Activated T-helper 1 cell treated with anti-CD3 and anti-CD28 coated beads, Interleukin-12 subunit alpha, Interleukin-12 subunit beta, Interleukin-2, Interleukin-4 antibody, amounts not matched to agents 30 ng/mL and 10 ng/mL and 1 ng/mL, durations not matched to agents 14 hours and 24 hours and 36 hours (primary cell): ENCODE measurements around the gene MAGEA9B. TPM values are rescaled to one million over a fixed set of nuclear protein-coding genes. Genes with fewer than 3 reads are reported as not detected.
"Not testable (repeated sequence)": the region's sequence is repeated elsewhere in the genome, so short reads cannot be mapped to it uniquely, and the experiment has no call there.

Source experiments
- DNase-seq: peaks from one replicate; pipeline ENCODE4 v3.0.0; 2021; ENCODE audit warnings: low spot score
- H3K27ac Mint-ChIP-seq: one replicate; pipeline ENCODE4 v1.8.0; 2021; ENCODE audit warnings: mild to moderate bottlenecking, mixed read lengths
- H3K27me3 Mint-ChIP-seq: one replicate; pipeline ENCODE4 v1.8.0; 2022; ENCODE audit warnings: mild to moderate bottlenecking, moderate library complexity, mixed read lengths; ENCODE audit not compliant: insufficient read depth
- H3K36me3 Mint-ChIP-seq: one replicate; pipeline ENCODE4 v1.8.0; 2021; ENCODE audit warnings: low read depth, mixed read lengths
- H3K4me1 Mint-ChIP-seq: one replicate; pipeline ENCODE4 v1.8.0; 2021; ENCODE audit warnings: low read depth, mixed read lengths
- H3K4me3 Mint-ChIP-seq: one replicate; pipeline ENCODE4 v1.8.0; 2021; ENCODE audit warnings: mild to moderate bottlenecking, moderate library complexity, mixed read lengths
- H3K9me3 Mint-ChIP-seq: one replicate; pipeline ENCODE4 v1.8.0; 2021; ENCODE audit warnings: mixed read lengths
- intact Hi-C: fragments of 100-400 bp; cut with micrococcal nuclease; formaldehyde crosslinking; loops from one replicate; pipeline ENCODE4 v1.15.1; 2024
- total RNA-seq: library from RNA; stranded (reverse); gene quantifications from 2 replicates; pipeline ENCODE4 v1.2.3, GENCODE V29; 2022

Gene MAGEA9B
- total RNA-seq, 1 donor from 2014 or later: not detected

DNA sequence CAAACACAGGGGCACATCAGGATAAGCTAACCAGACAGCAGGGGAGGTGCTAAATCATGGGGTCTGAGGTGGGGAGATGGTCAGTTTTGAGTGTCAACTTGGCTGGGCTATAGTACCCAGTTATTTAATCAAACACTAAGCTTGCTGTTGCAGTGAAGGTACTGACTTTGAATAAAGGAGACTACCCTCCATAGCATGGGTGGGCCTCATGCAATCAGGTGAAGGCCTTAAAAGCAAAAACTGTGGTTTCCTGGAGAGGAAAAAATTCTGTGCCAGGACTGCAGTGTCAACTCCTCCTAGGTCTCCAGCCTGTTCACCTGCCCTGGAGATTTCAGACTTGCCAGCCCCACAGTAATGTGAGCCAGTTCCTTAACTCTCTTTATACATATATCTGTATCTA, 20.4 kb upstream of the MAGEA9B start:
- no peaks in the 10 kb centered on the region for H3K9me3 Mint-ChIP-seq
- no peaks in the 10 kb centered on the region for H3K4me1 Mint-ChIP-seq
- no peaks in the 10 kb centered on the region for H3K27me3 Mint-ChIP-seq
- no peak overlapping the region for H3K27ac Mint-ChIP-seq
- no peak overlapping the region for H3K4me3 Mint-ChIP-seq
- peaks cover 12% of the 10 kb centered on the region for H3K36me3 Mint-ChIP-seq
- intact Hi-C loops: no loop called here
- DNase-seq: no peak

GRCh38 chrX:149605248-149605885, 18.1 kb upstream of the MAGEA9B start:
- not testable (repeated sequence) for H3K27me3 Mint-ChIP-seq, H3K9me3 Mint-ChIP-seq
- H3K36me3 Mint-ChIP-seq: peaks cover 12% of the 10 kb centered on the region

GRCh38 chrX:149598603-149599002, 11.3 kb upstream of the MAGEA9B start:
- H3K27me3 Mint-ChIP-seq, H3K36me3 Mint-ChIP-seq, H3K4me3 Mint-ChIP-seq, DNase-seq, H3K27ac Mint-ChIP-seq, H3K4me1 Mint-ChIP-seq, intact Hi-C loops, H3K9me3 Mint-ChIP-seq: not testable (repeated sequence)

More at GRCh38 chrX:149605248-149605885, 18.1 kb upstream of the MAGEA9B start:
- H3K4me1 Mint-ChIP-seq, intact Hi-C loops, H3K4me3 Mint-ChIP-seq, DNase-seq, H3K27ac Mint-ChIP-seq: not testable (repeated sequence)

DNA sequence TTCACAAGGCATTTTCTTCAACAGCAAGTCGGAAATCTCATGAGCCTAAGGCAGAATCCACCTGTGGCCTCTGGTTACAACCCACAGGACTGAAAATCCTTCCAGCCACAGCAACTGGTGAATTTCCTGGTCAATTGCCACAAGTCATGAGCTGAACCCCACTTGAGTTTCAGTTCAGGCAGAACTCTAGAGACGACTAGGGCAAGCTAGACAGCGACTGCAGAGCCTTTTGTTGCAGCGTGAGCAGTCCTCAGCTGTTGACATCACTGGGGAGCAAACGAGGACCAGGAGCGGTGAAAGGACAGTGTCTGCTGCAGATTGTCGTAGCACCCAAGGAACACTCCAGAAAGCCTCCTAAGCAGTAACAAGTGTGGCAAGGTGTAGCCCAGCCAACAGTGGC, 8.7 kb upstream of the MAGEA9B start:
- DNase-seq, H3K27me3 Mint-ChIP-seq, intact Hi-C loops, H3K9me3 Mint-ChIP-seq, H3K27ac Mint-ChIP-seq, H3K4me3 Mint-ChIP-seq, H3K4me1 Mint-ChIP-seq, H3K36me3 Mint-ChIP-seq: not testable (repeated sequence)

GRCh38 chrX:149595214-149595613, 8.0 kb upstream of the MAGEA9B start, which contains the start of gene HSFX2:
Gene HSFX2, minus strand, starts transcription at chrX:149595314. Its CDS starts 614 bp downstream, at chrX:149594700.
- DNase-seq, H3K27me3 Mint-ChIP-seq, H3K27ac Mint-ChIP-seq, H3K36me3 Mint-ChIP-seq, H3K4me3 Mint-ChIP-seq, H3K4me1 Mint-ChIP-seq, intact Hi-C loops, H3K9me3 Mint-ChIP-seq: not testable (repeated sequence)

DNA sequence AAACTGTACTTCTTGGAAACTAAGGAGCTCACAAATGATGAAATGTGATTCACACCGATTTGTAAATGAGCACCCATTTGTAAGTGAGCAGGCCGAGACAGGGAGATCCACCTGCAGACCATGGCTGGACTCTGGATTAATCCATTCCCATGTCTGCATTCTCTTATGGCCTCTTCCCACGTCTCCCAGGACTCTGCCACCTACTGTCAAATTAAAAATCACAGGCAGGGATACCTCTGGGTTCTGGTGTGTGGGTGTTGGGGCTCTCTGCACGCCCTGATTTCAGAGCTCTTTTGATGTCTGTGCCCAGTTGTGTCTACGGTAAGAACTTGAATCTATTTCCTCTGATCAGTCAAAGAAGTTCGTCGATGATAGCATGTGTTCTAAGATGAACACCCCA, 3.7 kb upstream of the MAGEA9B start:
- H3K9me3 Mint-ChIP-seq, H3K27me3 Mint-ChIP-seq, H3K4me1 Mint-ChIP-seq, intact Hi-C loops, H3K27ac Mint-ChIP-seq, H3K36me3 Mint-ChIP-seq, H3K4me3 Mint-ChIP-seq, DNase-seq: not testable (repeated sequence)

DNA sequence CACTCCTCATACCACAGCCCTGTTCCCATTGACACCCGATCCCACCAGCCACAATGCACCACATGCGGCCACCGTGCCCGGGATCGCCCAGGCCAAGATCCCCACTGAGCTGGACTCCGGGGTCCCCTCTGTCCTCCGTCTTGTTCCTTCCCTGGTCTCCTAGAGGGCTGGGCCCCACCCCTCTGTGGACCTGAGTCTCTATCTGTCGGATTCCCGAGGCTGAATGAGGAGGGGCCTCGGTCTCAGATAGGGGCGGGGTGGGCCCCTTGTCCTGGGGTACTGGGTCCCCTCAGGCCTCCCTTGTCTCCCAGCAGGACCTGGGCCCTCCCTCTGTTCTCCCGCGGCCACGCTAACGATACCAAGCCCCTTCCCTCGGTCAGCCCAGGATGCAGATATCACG, 1.6 kb downstream of the MAGEA9B start:
- H3K27me3 Mint-ChIP-seq, H3K4me3 Mint-ChIP-seq, DNase-seq, intact Hi-C loops, H3K36me3 Mint-ChIP-seq, H3K4me1 Mint-ChIP-seq, H3K27ac Mint-ChIP-seq, H3K9me3 Mint-ChIP-seq: not testable (repeated sequence)

GRCh38 chrX:149573456-149573855, 13.8 kb downstream of the MAGEA9B start:
- H3K4me1 Mint-ChIP-seq: peaks cover 23% of the 10 kb centered on the region
- H3K4me3 Mint-ChIP-seq, H3K9me3 Mint-ChIP-seq, H3K27me3 Mint-ChIP-seq, DNase-seq, H3K36me3 Mint-ChIP-seq, H3K27ac Mint-ChIP-seq: not testable (repeated sequence)
- intact Hi-C loops: loop anchor here (10.0 kb wide), 1 partner anchor 69 kb away; the partner anchor contains the start of gene IDS

- intact Hi-C loops: loop anchor here (10.0 kb wide), 1 partner anchor 68 kb away; the partner anchor contains the start of gene IDS
- H3K4me1 Mint-ChIP-seq: peaks cover 23% of the 10 kb centered on the region
- H3K36me3 Mint-ChIP-seq: no peaks in the 10 kb centered on the region
- no peaks in the 10 kb centered on the region for H3K9me3 Mint-ChIP-seq
- no peak for DNase-seq
- no peak overlapping the region for H3K4me3 Mint-ChIP-seq
- peak overlapping the region; percentile 91 for H3K27ac Mint-ChIP-seq
- peaks cover 2% of the 10 kb centered on the region for H3K27me3 Mint-ChIP-seq
Measured at GRCh38 chrX:149572743-149573142, 14.5 kb downstream of the MAGEA9B start.

DNA sequence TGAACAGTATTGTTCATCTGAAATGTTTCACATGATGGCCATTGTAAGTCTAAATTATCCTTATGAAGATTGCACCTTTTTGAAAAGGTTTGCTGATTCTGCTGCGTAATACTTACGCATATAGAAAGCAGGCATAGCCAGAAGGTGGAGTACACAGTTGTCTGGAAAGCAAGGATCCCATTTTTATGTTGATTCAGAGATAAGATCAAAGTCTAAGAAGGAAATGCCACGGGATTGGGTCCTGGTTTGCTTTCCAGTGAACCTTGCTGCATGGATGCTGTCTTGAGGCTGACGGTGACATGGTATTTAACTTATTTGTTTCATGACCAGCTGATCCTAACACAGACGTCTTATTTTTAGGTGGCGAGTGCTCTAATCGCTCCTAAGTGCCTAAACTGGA, 15.5 kb downstream of the MAGEA9B start:
- no peak for DNase-seq
- Mint-ChIP-seq H3K9me3 (no peaks in the 10 kb centered on the region), H3K27ac (no peak overlapping the region), H3K27me3 (peaks cover 2% of the 10 kb centered on the region), H3K36me3 (no peaks in the 10 kb centered on the region), H3K4me1 (peaks cover 23% of the 10 kb centered on the region), H3K4me3 (no peak overlapping the region)
- intact Hi-C loops: loop anchor here (10.0 kb wide), 1 partner anchor 67 kb away; the partner anchor contains the start of gene IDS

DNA sequence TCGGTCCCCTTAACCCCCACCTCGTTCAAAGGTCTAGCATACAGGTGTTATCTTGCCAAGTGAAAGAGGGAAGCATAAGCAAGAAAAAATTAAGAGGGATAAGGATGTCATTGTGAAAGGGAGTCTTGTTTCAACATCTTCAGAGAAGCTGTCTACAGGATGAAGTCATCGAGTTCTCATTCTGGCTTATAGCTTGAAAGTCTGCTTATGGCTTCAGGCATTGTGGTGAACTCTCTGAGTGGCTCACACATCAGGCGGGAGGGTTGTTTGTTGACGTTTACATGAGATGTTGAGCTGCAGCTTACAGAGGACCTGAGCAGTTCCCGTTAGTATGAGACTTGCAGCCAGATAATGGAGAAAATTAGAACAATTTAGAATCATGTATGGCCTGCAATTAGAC, 16.6 kb downstream of the MAGEA9B start:
- no peaks in the 10 kb centered on the region for H3K9me3 Mint-ChIP-seq
- no peak overlapping the region for H3K4me3 Mint-ChIP-seq
- intact Hi-C loops: loop anchor here (10.0 kb wide), 1 partner anchor 66 kb away; the partner anchor contains the start of gene IDS
- peaks cover 23% of the 10 kb centered on the region for H3K4me1 Mint-ChIP-seq
- H3K27ac Mint-ChIP-seq: no peak overlapping the region
- no peak for DNase-seq
- H3K27me3 Mint-ChIP-seq: peaks cover 2% of the 10 kb centered on the region
- H3K36me3 Mint-ChIP-seq: no peaks in the 10 kb centered on the region

GRCh38 chrX:149569770-149570169, 17.5 kb downstream of the MAGEA9B start:
- DNase-seq: no peak
- Mint-ChIP-seq H3K4me3 (no peak overlapping the region), H3K27me3 (peaks cover 2% of the 10 kb centered on the region), H3K36me3 (no peaks in the 10 kb centered on the region), H3K27ac (no peak overlapping the region), H3K9me3 (no peaks in the 10 kb centered on the region), H3K4me1 (peaks cover 23% of the 10 kb centered on the region)
- intact Hi-C loops: loop anchor here (10.0 kb wide), 2 partner anchors 55 to 65 kb away; partner anchors contain the start of gene IDS

- H3K36me3 Mint-ChIP-seq: no peaks in the 10 kb centered on the region
- H3K27ac Mint-ChIP-seq: no peak overlapping the region
- intact Hi-C loops: loop anchor here (10.0 kb wide), 1 partner anchor 56 kb away; no protein-coding TSS in a partner anchor
- H3K4me1 Mint-ChIP-seq: peaks cover 23% of the 10 kb centered on the region
- DNase-seq: no peak
- H3K9me3 Mint-ChIP-seq: no peaks in the 10 kb centered on the region
- no peak overlapping the region for H3K4me3 Mint-ChIP-seq
- peaks cover 2% of the 10 kb centered on the region for H3K27me3 Mint-ChIP-seq
Measured at GRCh38 chrX:149568701-149569296, 18.5 kb downstream of the MAGEA9B start.
